ENCODE measurements around the gene ATP6V1C2.

The ATP6V1C2 gene

GRCh38 chr2:10688921-10689807 is 32.3 kb upstream of the ATP6V1C2 start:
- no peak for DNase-seq (ENCODE audit: extremely low read depth, low read depth)
- no peak for TF ChIP-seq CTCF (IDR thresholded peaks at IDR 0.05; ENCODE audit: low read depth, low read length)

- DNase-seq (ENCODE audit: extremely low read depth, low read depth): no peak
- TF ChIP-seq CTCF (IDR thresholded peaks at IDR 0.05; ENCODE audit: low read depth, low read length): no peak
Measured at GRCh38 chr2:10691521-10691920, 29.9 kb upstream of the ATP6V1C2 start.

- no peak for TF ChIP-seq CTCF (IDR thresholded peaks at IDR 0.05; ENCODE audit: low read depth, low read length)
- DNase-seq (ENCODE audit: extremely low read depth, low read depth): no peak
Measured at GRCh38 chr2:10700078-10700803, 21.2 kb upstream of the ATP6V1C2 start.

- no peak for DNase-seq (ENCODE audit: extremely low read depth, low read depth)
- TF ChIP-seq CTCF (IDR thresholded peaks at IDR 0.05; ENCODE audit: low read depth, low read length): no peak
Measured at GRCh38 chr2:10704034-10704594, 17.3 kb upstream of the ATP6V1C2 start.

GRCh38 chr2:10706033-10706432 is 15.4 kb upstream of the ATP6V1C2 start:
- no peak for DNase-seq (ENCODE audit: extremely low read depth, low read depth)
- no peak for TF ChIP-seq CTCF (IDR thresholded peaks at IDR 0.05; ENCODE audit: low read depth, low read length)

- DNase-seq (ENCODE audit: extremely low read depth, low read depth): no peak
- no peak for TF ChIP-seq CTCF (IDR thresholded peaks at IDR 0.05; ENCODE audit: low read depth, low read length)
Measured at GRCh38 chr2:10707831-10708230, 13.6 kb upstream of the ATP6V1C2 start.
